GM19372 (cell line): ENCODE results near the gene LBHD2.
"Not testable (repeated sequence)": the region's sequence is repeated elsewhere in the genome, so short reads cannot be mapped to it uniquely, and the experiment has no call there.

Experiments used
- ATAC-seq: cut with Tn5 transposase; IDR thresholded peaks from one replicate; pipeline ENCODE4 v1.9.1; 2021; ENCODE audit warnings: mild to moderate bottlenecking, low read depth, moderate library complexity; ENCODE audit not compliant: unreplicated experiment

Gene LBHD2

GRCh38 chr14:103117499-103117898, 33.5 kb downstream of the LBHD2 start:
- not testable (repeated sequence) for ATAC-seq

- ATAC-seq, result no peak
These were observed 34.1 kb downstream of the LBHD2 start for GRCh38 chr14:103118018-103118662.

- no peak for ATAC-seq
These were observed 34.8 kb downstream of the LBHD2 start for GRCh38 chr14:103118663-103119404.

- not testable (repeated sequence) for ATAC-seq
These were observed 35.5 kb downstream of the LBHD2 start for GRCh38 chr14:103119527-103119926.

GRCh38 chr14:103121121-103121845, 37.3 kb downstream of the LBHD2 start:
- no peak for ATAC-seq

- no peak for ATAC-seq
These were observed 38.0 kb downstream of the LBHD2 start for GRCh38 chr14:103121846-103122584.

- ATAC-seq, result no peak
These were observed 38.6 kb downstream of the LBHD2 start for GRCh38 chr14:103122585-103122946.

- ATAC-seq, result no peak
These were observed 39.1 kb downstream of the LBHD2 start, which contains the start of gene TNFAIP2 for GRCh38 chr14:103122947-103123633. TNFAIP2 (plus strand) TSS chr14:103123461; CDS start chr14:103126458, 2,997 bp downstream.

GRCh38 chr14:103123634-103124500, 39.9 kb downstream of the LBHD2 start:
- no peak for ATAC-seq

- ATAC-seq, result no peak
These were observed 40.5 kb downstream of the LBHD2 start for GRCh38 chr14:103124501-103125001.

- no peak for ATAC-seq
These were observed 41.4 kb downstream of the LBHD2 start for GRCh38 chr14:103125098-103126070.

- no peak for ATAC-seq
These were observed 42.3 kb downstream of the LBHD2 start for GRCh38 chr14:103126088-103126872.

- ATAC-seq, result no peak
These were observed 42.9 kb downstream of the LBHD2 start for GRCh38 chr14:103126873-103127304.

GRCh38 chr14:103127356-103127755, 43.3 kb downstream of the LBHD2 start:
- no peak for ATAC-seq

GRCh38 chr14:103127861-103128598, 44.0 kb downstream of the LBHD2 start:
- ATAC-seq, result no peak

- no peak for ATAC-seq
These were observed 44.8 kb downstream of the LBHD2 start for GRCh38 chr14:103128631-103129300.
